GM19468 (cell line): ENCODE results near the gene TNIK.
A peak's percentile ranks its signal among the peaks of the same experiment; 100 is the strongest.

Experiments
- ATAC-seq: cut with Tn5 transposase; IDR thresholded peaks from one replicate; pipeline ENCODE4 v1.9.1; 2021; ENCODE audit warnings: mild to moderate bottlenecking, moderate library complexity, moderate number of reproducible peaks; ENCODE audit not compliant: unreplicated experiment; ENCODE audit errors: extremely low read depth

Gene TNIK

GRCh38 chr3:171268677-171269076, 191.5 kb downstream of the TNIK start:
- no peak for ATAC-seq

DNA sequence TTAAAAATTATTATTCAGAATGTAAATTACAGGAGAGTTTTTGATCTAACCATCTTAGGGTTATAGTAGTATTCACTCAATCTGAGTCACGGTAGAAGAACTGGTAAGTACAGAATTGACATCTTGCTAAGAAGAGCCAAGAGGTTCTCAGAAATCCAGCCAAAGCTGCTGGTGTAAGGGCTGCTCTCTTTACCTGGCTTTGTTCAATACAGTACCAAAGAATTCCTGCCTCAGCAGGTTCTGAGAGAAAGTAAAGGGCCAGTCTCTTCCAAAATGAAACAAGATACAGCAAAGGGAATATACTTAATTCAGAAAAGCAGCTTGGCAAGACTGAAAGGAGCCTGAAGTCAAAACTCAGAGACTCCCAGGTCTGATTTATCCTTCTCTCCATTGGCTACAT, 193.1 kb downstream of the TNIK start:
- no peak for ATAC-seq

GRCh38 chr3:171266740-171267073, 193.5 kb downstream of the TNIK start:
- no peak for ATAC-seq

DNA sequence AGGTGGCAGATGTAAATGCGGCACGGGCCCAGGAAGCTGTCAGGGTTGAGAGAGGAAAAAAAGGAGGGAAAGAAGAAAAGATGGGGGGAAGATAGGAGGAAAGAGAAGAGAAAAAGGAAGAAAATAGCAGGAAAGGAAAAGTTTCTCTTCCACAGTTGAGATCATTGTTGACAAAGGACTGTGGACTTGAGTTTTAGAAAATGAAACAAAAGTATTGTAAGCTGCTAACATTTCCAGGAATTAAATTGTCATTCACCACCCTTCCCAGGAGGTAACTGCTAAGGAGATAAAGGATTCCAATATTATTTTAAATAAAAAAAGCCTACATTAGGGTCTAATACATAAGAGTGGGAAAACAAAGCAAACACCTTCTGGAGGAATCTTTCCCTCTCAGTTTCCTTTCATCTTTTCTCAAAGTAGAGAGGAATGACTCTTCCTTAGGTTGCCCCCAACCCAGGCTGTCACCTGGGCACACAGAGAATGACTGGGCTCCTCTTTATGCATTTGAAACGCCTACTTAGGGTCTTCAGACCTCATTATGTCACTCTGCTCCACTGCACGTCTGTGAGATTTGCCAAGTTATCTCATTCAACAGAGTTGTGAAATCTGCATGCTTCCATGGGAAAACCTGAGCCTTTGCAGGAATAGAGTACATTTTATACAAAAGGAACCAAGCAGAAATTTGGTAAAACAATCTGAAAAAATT, 194.0 kb downstream of the TNIK start:
- no peak for ATAC-seq

DNA sequence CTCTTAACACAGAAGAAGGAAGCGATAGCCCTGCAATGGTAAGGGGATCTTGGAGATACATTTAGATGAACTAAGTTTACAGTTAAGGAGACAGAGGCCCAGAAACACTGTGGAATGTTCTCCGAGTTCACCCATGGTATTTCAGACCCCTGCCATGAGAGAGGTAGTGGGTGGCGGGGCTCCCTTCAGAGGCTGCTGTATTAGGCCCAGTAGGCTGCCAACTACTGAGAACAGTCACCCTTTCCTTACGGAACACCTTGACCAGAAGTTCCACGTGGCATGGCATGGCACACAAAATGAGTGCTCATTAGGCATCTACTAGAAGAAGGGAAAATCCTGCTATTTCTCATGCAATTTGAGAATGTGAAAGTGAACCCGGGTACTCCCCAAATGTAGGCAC, 195.4 kb downstream of the TNIK start:
- ATAC-seq = no peak

DNA sequence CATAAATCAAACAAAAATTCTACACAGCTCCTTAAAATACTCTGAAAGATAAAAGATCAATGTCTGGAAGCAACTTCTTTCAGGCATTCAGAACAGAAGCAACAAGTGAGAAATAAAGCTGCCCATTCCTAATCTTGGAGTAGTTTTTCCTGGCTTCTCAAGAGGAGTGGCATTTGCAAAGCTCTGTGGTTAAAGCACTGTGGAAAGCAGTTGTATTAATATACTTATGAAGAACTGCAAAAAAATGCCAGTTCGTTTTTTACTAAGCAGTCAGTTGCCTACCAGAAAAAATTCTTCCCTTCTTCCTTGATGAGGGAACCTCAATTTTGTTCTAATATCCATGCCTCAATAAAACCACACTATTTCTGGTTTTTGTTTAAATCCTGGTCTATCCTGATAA, 197.8 kb downstream of the TNIK start:
- ATAC-seq = no peak

DNA sequence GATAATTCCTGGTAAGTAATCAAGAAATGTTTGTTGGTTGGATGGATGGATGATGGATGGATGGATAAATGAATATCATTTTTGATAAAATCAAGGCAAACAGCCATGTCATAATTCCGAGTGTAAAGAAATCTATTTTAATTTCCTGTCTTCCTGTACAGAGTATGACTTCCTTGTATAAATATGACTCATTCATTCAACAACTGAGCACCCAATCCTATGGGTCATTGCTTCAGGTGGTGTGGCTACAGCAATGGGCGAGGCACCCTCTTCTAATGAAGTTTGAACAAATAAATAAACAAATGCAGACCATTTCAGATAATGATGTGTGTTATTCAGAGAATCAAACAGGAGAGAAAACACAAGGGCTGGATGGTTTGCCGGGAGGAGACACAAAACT, 198.7 kb downstream of the TNIK start:
- no peak for ATAC-seq

DNA sequence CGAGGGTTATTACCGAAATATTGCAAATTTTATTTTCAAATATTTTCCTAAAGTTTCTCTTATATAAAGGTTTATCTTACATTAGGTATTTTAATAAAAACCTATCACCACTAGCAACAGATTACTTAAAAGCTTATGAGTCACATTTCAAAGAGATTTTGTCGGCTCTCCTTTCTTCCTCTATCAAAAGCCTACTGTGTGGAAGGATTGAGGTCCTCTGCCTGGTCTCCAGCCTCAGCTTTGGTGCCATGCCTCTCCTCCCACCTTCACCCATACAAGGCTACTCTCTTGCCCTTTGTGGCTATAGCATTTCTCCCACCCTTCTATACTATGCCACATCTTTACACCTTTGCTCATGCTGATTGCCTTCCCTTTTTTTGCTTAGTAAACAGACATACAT, 199.3 kb downstream of the TNIK start:
- no peak for ATAC-seq

- ATAC-seq = no peak
Measured at GRCh38 chr3:171260466-171260865, 199.7 kb downstream of the TNIK start.

DNA sequence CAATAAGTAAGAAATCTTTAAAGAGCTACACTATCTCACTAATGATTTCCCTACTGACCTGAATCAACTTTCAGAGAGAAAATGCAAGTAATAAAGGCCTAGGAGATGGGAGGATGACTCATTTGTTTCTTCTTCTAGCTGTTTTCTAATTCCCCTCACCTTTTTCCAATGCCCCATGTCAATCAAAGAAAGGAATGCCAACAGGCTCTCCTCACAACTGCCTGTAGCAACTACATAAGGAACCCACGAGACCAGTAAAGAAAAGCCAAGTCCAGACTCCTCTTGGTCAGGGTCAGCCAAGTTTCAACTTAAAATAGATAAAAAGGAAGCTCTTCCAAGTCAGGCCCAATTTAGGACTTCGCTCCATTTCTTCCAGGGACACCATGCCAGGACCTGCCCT, 201.9 kb downstream of the TNIK start:
- no peak for ATAC-seq

DNA sequence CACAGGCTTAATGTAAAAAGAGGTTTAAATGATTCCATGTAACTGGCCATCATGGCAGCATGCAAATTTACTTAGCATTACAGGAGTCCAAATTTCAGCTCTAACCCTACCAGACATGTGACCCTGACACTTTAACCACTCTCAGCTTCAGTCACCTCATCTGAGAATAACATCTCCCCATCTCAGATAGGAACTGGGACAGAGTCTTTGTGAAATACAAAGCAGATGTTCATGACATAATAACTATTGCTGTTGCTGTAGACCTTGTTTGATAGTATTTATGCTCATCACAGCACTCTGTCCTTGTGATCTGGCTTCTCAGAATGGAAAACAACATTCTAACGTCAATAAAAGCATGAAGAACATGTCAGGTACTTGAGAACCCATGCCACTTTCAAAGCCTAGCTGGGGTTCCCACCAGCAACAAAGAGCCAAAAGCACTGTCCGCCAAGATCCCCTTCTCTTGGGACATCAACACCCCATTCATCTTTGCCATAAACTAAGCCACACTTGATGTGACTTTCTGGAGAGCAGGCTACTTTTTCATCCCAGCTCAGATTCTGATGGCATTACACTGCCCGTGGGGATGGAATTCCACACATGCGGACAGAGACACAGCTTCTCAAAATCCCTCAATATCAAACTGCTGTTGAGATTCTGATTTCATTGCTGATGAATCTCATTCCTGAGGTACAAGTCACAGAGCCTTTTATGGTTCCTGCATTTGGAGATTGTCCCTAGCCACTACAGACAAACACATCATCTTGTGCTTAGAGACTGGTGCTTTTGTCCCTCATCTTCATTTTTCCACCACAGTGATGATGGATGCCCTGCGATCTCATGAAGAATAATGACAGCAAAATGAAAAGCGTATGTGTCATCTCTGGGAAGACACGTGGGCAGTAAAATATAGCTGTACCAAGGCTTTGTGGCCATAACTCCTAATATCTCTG, 202.7 kb downstream of the TNIK start:
- ATAC-seq = no peak

- no peak for ATAC-seq
Measured at GRCh38 chr3:171256445-171257250, 203.6 kb downstream of the TNIK start.

GRCh38 chr3:171255236-171255806, 204.9 kb downstream of the TNIK start:
- ATAC-seq = peak; percentile 52

GRCh38 chr3:171254315-171254714, 205.9 kb downstream of the TNIK start:
- ATAC-seq = no peak

DNA sequence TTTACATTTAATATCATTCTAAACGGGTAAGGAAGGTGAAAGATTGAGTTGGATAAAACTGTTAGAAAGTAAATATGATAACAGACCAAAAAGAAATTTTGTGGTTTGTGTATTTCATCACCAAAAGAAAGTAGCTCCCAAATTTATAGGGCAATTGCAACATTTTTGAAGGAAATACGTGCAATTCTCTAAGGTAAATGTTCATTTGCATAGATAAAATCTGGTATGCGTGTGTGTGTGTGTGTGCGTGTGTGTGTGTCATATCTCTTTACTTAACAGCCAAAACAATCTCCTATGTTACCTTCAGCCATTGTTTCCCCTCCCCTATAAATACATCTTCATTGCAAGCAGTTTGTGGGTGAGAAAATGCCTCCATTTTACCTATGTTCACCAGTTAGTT, 208.4 kb downstream of the TNIK start:
- ATAC-seq = no peak

DNA sequence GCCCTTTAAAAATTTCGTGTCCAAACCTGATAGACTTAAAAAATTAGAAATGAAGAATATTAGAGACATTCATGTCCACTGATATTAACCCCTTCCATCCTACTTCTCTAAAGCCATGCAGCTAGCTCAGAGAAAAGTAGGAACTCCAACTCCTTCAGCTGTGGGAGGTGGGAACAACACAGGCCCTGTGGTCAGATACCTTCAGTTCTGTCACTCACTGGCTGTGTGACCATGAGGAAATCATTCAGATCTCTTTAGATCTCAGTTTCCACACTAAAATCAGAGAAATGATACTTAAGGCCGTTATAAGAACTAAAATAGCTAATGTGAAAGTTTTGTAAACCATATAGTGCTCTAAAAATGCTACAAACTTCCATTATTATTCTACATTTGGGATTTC, 209.8 kb downstream of the TNIK start:
- no peak for ATAC-seq

DNA sequence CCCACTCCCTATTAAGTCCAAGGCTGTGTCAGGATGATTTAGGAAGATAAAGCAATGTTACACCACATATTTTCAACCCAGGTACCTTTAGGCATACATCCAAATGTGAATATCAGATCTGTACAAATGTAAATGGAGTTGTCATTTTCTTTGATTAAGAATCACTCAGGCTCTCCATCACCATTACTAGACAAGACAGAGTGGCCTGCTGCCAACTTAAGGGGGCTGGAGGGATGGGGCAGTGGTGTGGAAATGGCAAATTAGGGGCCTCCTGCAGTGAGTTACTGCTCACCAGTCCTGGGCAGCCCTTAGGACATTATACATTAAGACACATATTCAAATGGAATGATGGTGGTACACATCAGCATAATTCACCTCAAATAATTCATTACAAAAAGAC, 211.0 kb downstream of the TNIK start:
- no peak for ATAC-seq

DNA sequence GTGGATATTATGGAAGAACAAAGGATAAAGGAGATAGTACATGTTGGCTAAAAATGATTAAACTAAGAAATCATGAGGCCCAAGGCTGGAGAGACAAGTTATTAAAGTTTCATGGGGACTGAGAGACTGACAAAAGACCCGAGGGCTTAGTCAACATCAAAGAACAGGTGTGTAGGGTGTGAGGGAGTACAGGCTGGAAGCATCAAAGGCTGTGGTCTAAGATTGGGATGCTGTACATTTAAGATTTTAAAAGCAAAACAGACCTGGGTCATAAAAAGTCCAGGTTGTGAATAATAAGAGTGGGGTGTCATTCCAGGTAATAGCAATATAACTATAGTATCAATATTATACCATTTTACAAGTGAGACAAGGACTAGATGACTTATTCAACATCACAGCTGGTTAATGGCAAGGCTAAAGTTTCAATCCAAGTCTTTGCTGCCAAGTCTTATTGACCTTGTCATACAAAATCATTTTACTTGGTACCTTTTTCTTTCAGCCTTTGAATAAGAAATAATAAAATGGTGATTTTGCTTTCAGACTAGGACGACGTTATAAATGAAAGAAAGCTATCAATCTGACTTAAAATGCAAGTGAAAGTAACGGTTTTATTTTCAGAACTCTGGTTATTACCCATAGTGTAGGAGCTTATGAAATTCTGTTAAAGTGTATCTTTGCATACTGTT, 211.6 kb downstream of the TNIK start:
- peak; percentile 58 for ATAC-seq

DNA sequence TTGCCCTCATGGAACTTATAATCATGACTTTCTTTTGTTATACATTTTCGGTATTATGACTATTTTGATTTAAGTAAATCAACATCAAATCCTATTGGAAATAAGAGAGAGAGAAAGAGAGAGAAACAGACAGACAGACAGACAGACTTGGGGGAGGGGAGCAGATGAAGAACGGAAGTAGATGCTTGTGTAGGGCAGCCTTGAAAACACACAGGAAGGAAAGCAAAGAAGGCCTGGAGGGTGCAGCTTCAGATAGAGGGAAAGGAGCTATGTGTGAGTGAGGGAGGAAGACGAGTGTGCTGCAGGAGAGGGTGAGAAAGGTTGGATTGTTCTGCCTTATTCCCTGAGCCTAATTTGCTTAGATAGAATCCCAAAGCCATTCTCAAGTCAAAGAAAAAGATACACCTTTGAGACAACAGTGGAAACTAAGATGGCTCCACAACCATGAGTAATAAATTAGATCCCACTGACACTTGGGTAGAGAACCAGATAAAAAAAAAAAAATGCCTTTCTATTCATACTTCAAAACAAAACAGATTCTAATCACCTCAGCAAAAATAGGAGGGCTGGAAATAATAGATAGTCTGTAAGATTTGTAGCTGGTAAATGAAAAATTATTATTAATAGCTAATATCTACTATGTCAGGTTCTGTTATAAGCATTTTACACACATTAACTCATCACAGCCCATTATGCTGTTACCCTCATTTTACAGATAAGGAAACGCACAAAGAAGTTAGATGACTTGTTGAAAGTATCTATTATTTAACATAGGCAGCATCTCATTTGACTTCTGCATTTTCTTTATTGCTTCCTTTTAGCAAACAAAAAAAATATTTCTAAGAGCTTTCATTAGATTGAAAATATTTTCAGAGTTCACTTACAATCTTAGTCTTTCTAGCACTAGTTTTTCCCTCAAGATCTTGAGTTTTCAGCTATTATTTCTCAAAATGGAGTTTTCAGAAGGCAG, 214.1 kb downstream of the TNIK start:
- ATAC-seq = no peak
